Left forelimb (tissue), 1 donor: ENCODE measurements around the gene RPL10.
A peak's percentile ranks its signal among the peaks of the same experiment; 100 is the strongest.

ENCODE experiments used
- DNase-seq: peaks from one replicate; pipeline ENCODE4 v3.0.0-alpha.2; 2018; ENCODE audit warnings: low spot score

Gene RPL10

DNA sequence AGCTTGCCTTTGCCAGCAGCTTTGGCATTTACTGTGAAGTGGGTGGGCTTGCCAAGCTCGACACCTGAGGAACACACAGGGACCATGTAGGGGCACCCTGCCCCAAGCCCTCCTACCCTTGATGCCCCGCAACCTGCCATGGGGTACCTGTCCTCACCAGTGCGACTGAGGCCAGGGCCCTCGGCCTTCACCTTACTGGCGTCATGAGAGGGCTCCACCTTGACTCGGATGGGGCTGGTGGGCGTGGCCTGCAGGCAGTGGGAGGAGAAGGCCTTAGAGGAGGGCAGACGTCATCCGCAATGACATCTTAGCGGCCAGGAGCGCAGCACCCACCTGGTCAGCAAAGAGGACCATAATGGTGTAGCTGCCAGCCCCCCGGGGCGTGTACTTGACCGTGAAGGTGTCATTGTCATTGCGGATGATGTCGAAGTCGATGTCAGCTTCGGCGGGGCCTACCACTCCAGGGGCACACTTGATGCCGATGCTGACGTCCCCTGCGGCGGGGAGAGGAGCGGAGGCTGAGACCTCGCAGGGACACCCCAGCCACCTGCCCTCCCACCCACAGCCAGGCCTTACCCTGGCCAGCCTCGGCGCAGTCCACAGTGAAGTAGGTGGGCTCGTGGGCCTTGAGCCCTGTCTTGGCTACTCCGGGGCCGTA, 36.0 kb upstream of the RPL10 start:
- no peak for DNase-seq

GRCh38 chrX:154363706-154364439, 34.3 kb upstream of the RPL10 start:
- no peak for DNase-seq

- DNase-seq: no peak
Observed at GRCh38 chrX:154365052-154365600, 33.1 kb upstream of the RPL10 start.

DNA sequence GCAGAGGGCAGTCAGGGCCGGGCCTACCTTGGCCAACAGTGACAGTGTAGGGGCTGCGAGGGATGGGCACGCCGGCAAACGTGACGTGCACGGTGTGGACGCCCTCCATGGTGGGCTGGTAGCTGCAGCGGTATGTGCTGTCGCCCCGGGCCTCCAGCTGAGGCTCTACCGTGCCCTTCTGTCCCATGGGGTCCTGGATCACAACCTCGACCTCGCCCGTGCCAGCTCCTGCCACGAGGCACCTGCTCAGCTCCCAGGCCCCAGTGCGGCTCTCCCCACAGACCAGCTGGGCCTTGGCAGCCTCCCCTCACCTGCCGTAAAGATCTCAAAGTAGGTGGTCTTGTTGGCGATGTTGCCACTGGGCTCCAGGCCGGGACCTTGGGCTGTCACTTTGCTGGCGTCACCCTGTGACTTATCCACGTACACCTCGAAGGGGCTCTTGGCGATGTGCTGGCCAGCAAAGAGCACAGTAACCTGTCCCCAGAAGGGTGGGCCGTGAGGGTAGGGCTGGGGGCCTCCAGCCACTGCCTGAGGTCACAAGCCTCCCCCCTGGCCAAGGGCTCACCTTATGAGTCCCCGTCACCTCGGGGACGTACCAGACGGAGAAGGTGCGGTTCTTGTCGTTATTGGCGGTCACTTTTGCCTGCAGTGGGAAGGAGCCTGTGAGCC, 32.0 kb upstream of the RPL10 start:
- DNase-seq: no peak

- no peak for DNase-seq
Observed at GRCh38 chrX:154366666-154367055, 31.5 kb upstream of the RPL10 start.

DNA sequence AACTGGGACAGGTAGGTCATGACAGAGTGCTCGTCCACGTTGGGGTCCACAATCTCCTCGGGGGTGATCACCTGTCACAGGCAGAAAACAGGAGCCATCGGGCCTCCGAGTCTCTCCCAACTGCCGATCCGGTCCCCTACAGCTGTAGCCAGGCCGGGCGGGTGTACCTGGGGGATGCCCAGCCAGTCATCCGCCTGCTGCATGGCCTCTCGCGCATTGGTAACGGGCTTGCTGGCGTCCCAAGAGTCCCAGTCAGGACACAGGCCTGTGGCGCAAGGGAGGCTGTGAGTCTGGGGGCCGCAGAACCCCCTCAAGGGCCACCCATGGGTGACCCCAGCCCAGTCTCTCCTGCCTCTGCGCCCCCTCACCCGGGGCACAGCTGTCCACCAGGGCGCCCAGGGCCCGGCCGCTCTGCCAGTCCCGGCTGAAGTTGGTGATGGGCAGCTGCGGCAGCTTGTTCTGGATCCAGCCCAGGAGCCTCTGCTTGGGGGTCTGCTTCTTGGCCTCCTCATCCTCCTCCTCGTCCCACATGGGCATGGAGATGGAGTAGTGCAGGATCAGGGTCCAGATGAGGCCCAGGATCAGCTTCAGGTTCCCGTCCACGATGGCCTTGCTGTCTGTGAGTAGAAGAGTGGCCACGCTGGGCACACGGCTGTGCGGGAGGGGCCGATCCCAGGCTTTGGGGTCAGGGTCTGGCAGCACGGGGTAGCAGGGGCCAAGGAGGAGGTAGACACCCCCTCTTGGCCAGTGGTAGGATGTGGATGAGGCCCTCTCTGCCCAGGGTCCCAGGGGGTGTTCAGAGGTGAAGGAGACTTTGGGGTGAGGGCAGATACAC, 30.5 kb upstream of the RPL10 start:
- no peak for DNase-seq

GRCh38 chrX:154368630-154369448, 29.3 kb upstream of the RPL10 start:
- no peak for DNase-seq

DNA sequence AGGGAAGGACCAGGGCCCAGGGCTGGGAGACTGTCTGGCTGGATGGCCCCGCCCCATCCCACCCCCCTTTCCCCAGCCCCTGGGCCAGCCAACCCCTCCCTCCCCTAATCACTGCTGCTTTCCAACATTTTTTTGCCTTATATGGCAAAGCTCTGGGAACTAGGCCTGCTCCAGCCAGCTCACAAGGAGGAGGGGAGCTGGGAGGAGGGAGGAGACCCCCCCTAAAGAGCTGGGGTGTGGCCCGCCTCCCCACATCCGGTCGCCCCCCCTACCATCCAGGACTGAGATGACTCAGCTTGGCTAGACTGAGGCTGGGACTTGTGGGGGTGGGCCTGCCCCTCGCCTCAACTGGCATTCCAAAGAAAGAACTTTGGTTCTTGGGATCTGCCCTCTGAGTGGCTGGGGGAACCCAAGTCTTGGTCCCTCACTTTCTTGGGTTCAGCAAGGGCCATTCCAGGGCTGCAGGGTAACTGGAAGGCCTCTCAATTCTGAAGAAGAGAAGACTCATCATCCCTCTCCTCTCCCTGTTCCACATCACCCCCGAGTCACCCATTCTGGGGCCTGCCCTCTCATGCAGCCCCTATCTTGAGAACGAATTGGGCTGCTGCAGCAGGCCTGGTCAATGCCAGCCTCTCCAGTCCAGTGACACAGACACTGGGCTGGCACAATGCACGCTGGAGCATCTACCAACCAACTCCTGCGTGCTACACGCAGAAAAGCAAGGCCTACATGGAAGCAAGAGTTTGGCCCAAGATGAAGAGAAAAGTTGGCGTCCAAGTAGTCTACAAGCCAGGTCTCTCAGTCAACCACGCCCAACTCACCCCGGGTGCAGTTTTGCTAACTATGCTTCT, 28.5 kb upstream of the RPL10 start:
- DNase-seq: peak; percentile 79

GRCh38 chrX:154370300-154371016, 27.7 kb upstream of the RPL10 start:
- peak; percentile 72 for DNase-seq

DNA sequence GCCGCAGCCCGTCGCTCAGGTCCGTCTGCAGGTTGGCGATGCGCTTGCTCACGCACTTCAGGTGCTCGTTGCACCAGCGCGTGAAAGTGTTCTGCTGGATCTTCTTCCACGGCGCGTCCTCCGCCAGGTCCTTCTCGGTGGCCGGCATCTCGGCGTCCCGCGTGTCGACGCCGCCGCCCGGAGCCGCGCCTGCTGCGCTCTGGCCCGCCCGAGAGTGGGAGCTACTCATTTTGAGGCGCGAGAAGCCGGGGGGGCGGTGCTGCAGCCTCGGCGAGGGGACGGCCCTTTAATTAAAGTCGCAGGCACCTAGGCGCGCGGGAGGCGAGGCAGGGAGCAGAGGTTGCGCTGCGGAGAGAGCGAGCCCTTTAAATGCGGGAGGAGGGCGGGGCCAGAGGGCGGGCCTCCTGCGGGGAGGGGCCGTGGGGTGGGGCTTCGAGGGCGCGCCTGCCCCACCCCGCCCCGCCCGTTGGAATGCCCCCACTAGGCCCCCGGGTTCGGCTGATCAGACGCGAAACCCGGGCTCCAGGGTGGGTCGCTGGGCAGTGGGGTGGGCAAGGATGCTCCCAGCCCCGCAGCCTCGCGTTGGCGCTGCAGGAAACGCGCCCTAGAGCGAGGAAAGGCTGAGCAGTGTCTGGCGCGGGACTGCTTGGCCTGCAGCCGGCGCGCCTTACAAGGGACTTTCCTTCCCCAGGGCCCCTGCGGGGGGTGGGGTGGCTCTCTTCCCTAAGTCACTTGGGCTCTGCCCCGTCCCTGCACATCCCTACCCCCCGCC, 27.0 kb upstream of the RPL10 start:
- peak; percentile 91 for DNase-seq

- no peak for DNase-seq
Observed at GRCh38 chrX:154371789-154372300, 26.3 kb upstream of the RPL10 start.

DNA sequence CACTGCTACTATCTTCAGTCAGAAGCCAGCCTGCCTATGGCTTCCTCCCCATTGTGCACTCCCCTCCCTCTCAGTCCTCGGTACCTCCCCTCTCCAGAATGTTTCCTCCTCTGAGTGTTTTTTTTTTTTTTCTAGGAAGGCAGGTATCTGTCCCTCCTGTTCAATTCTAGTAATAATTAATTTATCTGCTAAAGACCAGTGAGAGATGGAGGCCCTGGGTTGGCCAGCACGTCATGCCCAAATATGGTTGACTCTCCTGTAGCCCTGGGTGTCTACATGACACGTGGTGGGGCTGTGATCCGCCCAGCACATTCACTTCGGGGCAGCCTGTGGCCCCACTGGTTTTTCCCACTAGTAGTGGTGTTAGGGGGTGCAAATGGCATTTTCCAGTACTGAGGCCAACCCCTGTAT, 25.6 kb upstream of the RPL10 start:
- DNase-seq: no peak

GRCh38 chrX:154373340-154374306, 24.6 kb upstream of the RPL10 start:
- peak; percentile 75 for DNase-seq

- DNase-seq: no peak
Observed at GRCh38 chrX:154374313-154375155, 23.6 kb upstream of the RPL10 start, which contains the start of gene FLNA. FLNA (minus strand) TSS chrX:154374634; CDS start chrX:154371245, 3,389 bp downstream.

- DNase-seq: no peak
Observed at GRCh38 chrX:154375156-154375504, 23.0 kb upstream of the RPL10 start.

- DNase-seq: no peak
Observed at GRCh38 chrX:154376774-154377173, 21.4 kb upstream of the RPL10 start.
